ENCODE results near the gene FDXR.
A peak's percentile ranks its signal among the peaks of the same experiment; 100 is the strongest.

FDXR gene

GRCh38 chr17:74842599-74843351 lies 30.0 kb downstream of the FDXR start:
- TF ChIP-seq JUND (IDR thresholded peaks at IDR 0.05; ENCODE audit: low read depth), result no peak
- in situ Hi-C loops (cut with HindIII; ENCODE audit: low pct_unique_long_range_greater_than_20kb, low sequenced_read_pairs), result no loop called here
- DNase-seq (ENCODE audit: low read depth in 1 of 2, low spot score in 1 of 2), result peak; percentile 74 to 99

- DNase-seq (ENCODE audit: low read depth in 1 of 2, low spot score in 1 of 2), result no peak
- in situ Hi-C loops (cut with HindIII; ENCODE audit: low pct_unique_long_range_greater_than_20kb, low sequenced_read_pairs), result no loop called here
- TF ChIP-seq JUND (IDR thresholded peaks at IDR 0.05; ENCODE audit: low read depth), result no peak
These were observed 30.6 kb downstream of the FDXR start for GRCh38 chr17:74842146-74842598.

- in situ Hi-C loops (cut with HindIII; ENCODE audit: low pct_unique_long_range_greater_than_20kb, low sequenced_read_pairs), result no loop called here
- TF ChIP-seq JUND (IDR thresholded peaks at IDR 0.05; ENCODE audit: low read depth), result no peak
- no peak for DNase-seq (ENCODE audit: low read depth in 1 of 2, low spot score in 1 of 2)
These were observed 31.7 kb downstream of the FDXR start for GRCh38 chr17:74840989-74841666.

GRCh38 chr17:74839990-74840852 lies 32.6 kb downstream of the FDXR start:
- in situ Hi-C loops (cut with HindIII; ENCODE audit: low pct_unique_long_range_greater_than_20kb, low sequenced_read_pairs), result no loop called here
- no peak for TF ChIP-seq JUND (IDR thresholded peaks at IDR 0.05; ENCODE audit: low read depth)
- DNase-seq (ENCODE audit: low read depth in 1 of 2, low spot score in 1 of 2), result no peak

- DNase-seq (ENCODE audit: low read depth in 1 of 2, low spot score in 1 of 2), result no peak
- in situ Hi-C loops (cut with HindIII; ENCODE audit: low pct_unique_long_range_greater_than_20kb, low sequenced_read_pairs), result no loop called here
- TF ChIP-seq JUND (IDR thresholded peaks at IDR 0.05; ENCODE audit: low read depth), result no peak
These were observed 34.5 kb downstream of the FDXR start for GRCh38 chr17:74838274-74838673.

- in situ Hi-C loops (cut with HindIII; ENCODE audit: low pct_unique_long_range_greater_than_20kb, low sequenced_read_pairs), result no loop called here
- TF ChIP-seq JUND (IDR thresholded peaks at IDR 0.05; ENCODE audit: low read depth), result no peak
- no peak for DNase-seq (ENCODE audit: low read depth in 1 of 2, low spot score in 1 of 2)
These were observed 35.9 kb downstream of the FDXR start for GRCh38 chr17:74836691-74837467.

GRCh38 chr17:74836191-74836590 lies 36.6 kb downstream of the FDXR start:
- no peak for TF ChIP-seq JUND (IDR thresholded peaks at IDR 0.05; ENCODE audit: low read depth)
- in situ Hi-C loops (cut with HindIII; ENCODE audit: low pct_unique_long_range_greater_than_20kb, low sequenced_read_pairs), result no loop called here
- DNase-seq (ENCODE audit: low read depth in 1 of 2, low spot score in 1 of 2), result no peak

GRCh38 chr17:74833501-74834377 lies 39.1 kb downstream of the FDXR start:
- in situ Hi-C loops (cut with HindIII; ENCODE audit: low pct_unique_long_range_greater_than_20kb, low sequenced_read_pairs), result no loop called here
- TF ChIP-seq JUND (IDR thresholded peaks at IDR 0.05; ENCODE audit: low read depth), result no peak
- no peak for DNase-seq (ENCODE audit: low read depth in 1 of 2, low spot score in 1 of 2)

- TF ChIP-seq JUND (IDR thresholded peaks at IDR 0.05; ENCODE audit: low read depth), result no peak
- in situ Hi-C loops (cut with HindIII; ENCODE audit: low pct_unique_long_range_greater_than_20kb, low sequenced_read_pairs), result no loop called here
These were observed 40.4 kb downstream of the FDXR start for GRCh38 chr17:74832421-74832820.

GRCh38 chr17:74831444-74832146 lies 41.2 kb downstream of the FDXR start:
- no peak for TF ChIP-seq JUND (IDR thresholded peaks at IDR 0.05; ENCODE audit: low read depth)
- in situ Hi-C loops (cut with HindIII; ENCODE audit: low pct_unique_long_range_greater_than_20kb, low sequenced_read_pairs), result no loop called here
- DNase-seq (ENCODE audit: low read depth in 1 of 2, low spot score in 1 of 2), result no peak

More at GRCh38 chr17:74832421-74832820, 40.4 kb downstream of the FDXR start:
- DNase-seq (ENCODE audit: low read depth in 1 of 2, low spot score in 1 of 2), result no peak

GRCh38 chr17:74830861-74831260 lies 41.9 kb downstream of the FDXR start:
- in situ Hi-C loops (cut with HindIII; ENCODE audit: low pct_unique_long_range_greater_than_20kb, low sequenced_read_pairs), result no loop called here
- TF ChIP-seq JUND (IDR thresholded peaks at IDR 0.05; ENCODE audit: low read depth), result no peak
- DNase-seq (ENCODE audit: low read depth in 1 of 2, low spot score in 1 of 2), result no peak

Measured in T47D (cell line).